Thoracic aorta endothelial cell (primary cell): ENCODE measurements around the gene SYT1. TPM values are rescaled to one million over a fixed set of nuclear protein-coding genes. Genes with fewer than 3 reads are reported as not detected.

ENCODE experiments used
- small RNA-seq: library from RNA; depleted of rRNA; stranded (forward); fragments of <200 nt; gene quantifications from one replicate; pipeline ENCODE3, GENCODE V24; 2012
- total RNA-seq: library from RNA; depleted of rRNA; stranded (reverse); fragments of >200 nt; gene quantifications from 2 replicates; pipeline ENCODE4 v1.2.3, GENCODE V29; 2012

SYT1 gene
- total RNA-seq, result 0.27 and 1.1 TPM in 2 replicates

DNA sequence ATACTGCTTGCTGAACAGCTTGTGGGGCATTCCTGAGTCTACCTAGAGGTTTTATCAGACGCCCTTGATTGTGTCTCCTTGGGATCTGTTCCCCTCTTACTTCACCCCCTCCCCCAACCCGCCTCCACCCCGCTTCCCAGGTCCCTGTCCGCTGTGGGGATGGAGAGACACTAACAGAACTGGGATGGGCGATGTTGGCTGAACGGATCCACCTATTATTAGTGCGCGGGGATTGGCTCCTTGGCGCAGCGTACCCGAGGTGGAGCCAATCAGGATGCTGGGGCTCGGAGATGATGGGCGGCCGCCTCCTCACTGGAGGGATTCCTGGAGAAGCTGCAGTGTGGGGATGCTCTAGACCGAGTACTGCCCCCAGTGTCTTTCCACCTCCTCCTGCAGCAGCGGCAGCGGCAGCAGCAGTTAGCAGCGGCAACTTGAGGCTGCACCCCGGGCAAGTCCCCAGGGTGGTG is at the start of gene SYT1:
Gene SYT1 (plus strand): TSS at position 372 of the 467 bp plus-strand sequence.

Small RNA genes within 50 kb of the gene (small RNA-seq; reads per million reads assigned to genes)
- gene MIR1252, result not detected
